WERI-Rb-1 (cell line): ENCODE measurements around the gene TGM3.

ENCODE experiments used
- DNase-seq: peaks from one replicate; pipeline ENCODE4 v3.0.0-alpha.2; 2020
- H3K27ac ChIP-seq: fragments of 250-450 bp; sonication (Bioruptor Pico); 2 replicates; pipeline ENCODE4 v1.5.1; 2020; ENCODE audit warnings: mild to moderate bottlenecking, moderate library complexity
- H3K27me3 ChIP-seq: fragments of 250-450 bp; sonication (Bioruptor Pico); 2 replicates; pipeline ENCODE4 v1.5.1; 2021; ENCODE audit warnings: mild to moderate bottlenecking, low read depth, moderate library complexity; ENCODE audit not compliant: insufficient read depth, severe bottlenecking
- H3K36me3 ChIP-seq: fragments of 250-450 bp; sonication (Bioruptor Pico); 2 replicates; pipeline ENCODE4 v1.5.1; 2020; ENCODE audit warnings: mild to moderate bottlenecking, moderate library complexity
- H3K4me3 ChIP-seq: 2 replicates; pipeline ENCODE4 v1.5.1; 2011; ENCODE audit warnings: low read depth, mild to moderate bottlenecking, control low read depth, low read length
- H3K9me3 ChIP-seq: fragments of 250-450 bp; sonication (Bioruptor Pico); 2 replicates; pipeline ENCODE4 v1.5.1; 2021; ENCODE audit warnings: mild to moderate bottlenecking, moderate library complexity; ENCODE audit not compliant: severe bottlenecking
- TF ChIP-seq, protein P1 (sequence below): IDR thresholded peaks from 2 replicates; pipeline ENCODE4 v1.5.1; 2011; ENCODE audit warnings: low read depth, mild to moderate bottlenecking, control low read depth, inconsistent platforms, low read length

TGM3 gene

DNA sequence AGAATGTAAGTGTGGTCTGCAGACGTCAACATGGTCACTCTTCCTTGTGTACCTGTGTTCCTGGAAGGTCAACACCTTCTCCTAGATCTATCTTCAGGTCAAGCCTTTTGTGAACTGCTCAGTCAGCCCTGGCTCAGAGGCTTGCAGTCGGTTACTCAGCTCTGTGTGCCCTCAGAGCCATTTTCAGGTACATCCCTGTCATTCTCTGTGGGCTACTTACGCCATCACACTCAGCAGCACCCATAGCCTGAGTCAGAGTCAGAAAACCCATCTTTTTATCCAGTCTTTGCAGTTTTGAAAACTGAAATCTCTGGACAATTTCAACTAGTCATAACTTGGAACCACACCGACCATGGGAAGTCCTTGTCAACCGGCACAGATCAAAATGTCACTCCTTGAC, 35.3 kb downstream of the TGM3 start:
- Histone ChIP-seq H3K36me3 (no peaks in the 10 kb centered on the region), H3K4me3 (no peak overlapping the region), H3K27me3 (no peaks in the 10 kb centered on the region), H3K27ac (no peak overlapping the region), H3K9me3 (peaks cover 3% of the 10 kb centered on the region)
- TF ChIP-seq, protein P1, sequence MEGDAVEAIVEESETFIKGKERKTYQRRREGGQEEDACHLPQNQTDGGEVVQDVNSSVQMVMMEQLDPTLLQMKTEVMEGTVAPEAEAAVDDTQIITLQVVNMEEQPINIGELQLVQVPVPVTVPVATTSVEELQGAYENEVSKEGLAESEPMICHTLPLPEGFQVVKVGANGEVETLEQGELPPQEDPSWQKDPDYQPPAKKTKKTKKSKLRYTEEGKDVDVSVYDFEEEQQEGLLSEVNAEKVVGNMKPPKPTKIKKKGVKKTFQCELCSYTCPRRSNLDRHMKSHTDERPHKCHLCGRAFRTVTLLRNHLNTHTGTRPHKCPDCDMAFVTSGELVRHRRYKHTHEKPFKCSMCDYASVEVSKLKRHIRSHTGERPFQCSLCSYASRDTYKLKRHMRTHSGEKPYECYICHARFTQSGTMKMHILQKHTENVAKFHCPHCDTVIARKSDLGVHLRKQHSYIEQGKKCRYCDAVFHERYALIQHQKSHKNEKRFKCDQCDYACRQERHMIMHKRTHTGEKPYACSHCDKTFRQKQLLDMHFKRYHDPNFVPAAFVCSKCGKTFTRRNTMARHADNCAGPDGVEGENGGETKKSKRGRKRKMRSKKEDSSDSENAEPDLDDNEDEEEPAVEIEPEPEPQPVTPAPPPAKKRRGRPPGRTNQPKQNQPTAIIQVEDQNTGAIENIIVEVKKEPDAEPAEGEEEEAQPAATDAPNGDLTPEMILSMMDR, result no peak
- DNase-seq, result no peak

DNA sequence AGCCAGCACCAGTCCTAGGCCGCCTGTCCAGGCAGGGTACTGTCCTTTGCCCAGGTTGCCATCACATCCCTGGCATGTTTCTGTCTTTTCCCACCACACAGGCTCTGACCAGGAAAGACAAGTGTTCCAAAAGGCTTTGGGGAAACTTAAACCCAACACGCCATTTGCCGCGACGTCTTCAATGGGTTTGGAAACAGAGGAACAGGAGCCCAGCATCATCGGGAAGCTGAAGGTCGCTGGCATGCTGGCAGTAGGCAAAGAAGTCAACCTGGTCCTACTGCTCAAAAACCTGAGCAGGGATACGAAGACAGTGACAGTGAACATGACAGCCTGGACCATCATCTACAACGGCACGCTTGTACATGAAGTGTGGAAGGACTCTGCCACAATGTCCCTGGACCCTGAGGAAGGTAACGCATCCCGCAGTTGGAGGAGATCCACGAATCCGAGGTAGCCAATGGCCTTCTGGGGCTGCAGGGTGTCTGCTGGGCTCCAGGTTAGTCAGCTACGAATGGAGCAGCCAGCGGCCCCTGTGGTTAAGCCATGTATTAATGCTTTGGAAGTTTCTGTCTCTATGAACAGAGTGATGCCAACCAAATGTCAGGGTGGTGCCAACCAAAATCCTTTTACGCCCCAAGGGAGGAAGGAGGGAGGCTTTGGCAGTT, 36.2 kb downstream of the TGM3 start:
- no peaks in the 10 kb centered on the region for H3K9me3 ChIP-seq
- no peak overlapping the region for H3K27ac ChIP-seq
- H3K36me3 ChIP-seq, result no peaks in the 10 kb centered on the region
- no peak overlapping the region for H3K4me3 ChIP-seq
- TF ChIP-seq, protein P1, result no peak
- H3K27me3 ChIP-seq, result no peaks in the 10 kb centered on the region
- no peak for DNase-seq

DNA sequence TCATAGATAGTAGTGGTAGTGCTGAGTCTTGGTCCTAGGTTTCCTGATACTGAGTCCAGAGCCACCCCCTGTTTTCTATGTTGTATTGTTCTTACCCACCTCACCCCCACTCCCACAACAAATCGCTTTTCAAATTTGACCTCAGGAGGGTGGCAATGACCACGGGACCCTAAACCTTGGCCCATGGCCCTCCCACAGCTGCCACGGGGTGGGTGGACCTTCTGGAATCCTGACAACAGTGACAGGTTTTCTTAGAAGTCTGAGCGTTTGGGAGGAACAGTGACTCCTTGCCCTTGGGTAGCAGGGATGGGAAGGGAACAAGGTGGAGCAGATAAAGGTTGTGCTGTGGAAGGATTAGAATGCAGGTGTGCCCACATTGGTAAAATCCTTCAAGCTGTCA, 36.9 kb downstream of the TGM3 start:
- DNase-seq, result no peak
- H3K27ac ChIP-seq, result no peak overlapping the region
- H3K27me3 ChIP-seq, result no peaks in the 10 kb centered on the region
- H3K4me3 ChIP-seq, result no peak overlapping the region
- H3K36me3 ChIP-seq, result no peaks in the 10 kb centered on the region
- H3K9me3 ChIP-seq, result no peaks in the 10 kb centered on the region
- TF ChIP-seq, protein P1, result no peak

DNA sequence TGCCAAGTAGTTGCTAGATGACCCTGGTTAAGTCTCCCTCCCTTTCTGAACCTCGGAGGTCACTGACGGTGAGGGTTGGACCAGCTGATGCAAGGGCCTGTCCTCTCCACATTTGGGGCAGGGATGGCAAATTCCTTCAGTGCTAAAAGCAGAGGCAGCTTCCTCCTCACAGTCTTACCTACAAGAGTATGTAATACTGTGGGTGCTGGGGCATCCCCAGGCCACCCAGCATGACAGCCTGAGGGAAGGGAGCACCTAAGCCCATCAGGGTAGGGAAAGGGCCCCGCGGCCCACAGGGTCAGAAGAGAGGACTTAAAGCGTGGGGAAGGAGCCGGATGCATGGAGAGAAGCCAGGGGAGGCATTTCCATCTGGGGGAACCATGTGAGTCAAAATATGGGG, 38.0 kb downstream of the TGM3 start:
- H3K4me3 ChIP-seq, result no peak overlapping the region
- H3K9me3 ChIP-seq, result no peaks in the 10 kb centered on the region
- TF ChIP-seq, protein P1, result no peak
- no peaks in the 10 kb centered on the region for H3K36me3 ChIP-seq
- DNase-seq, result no peak
- no peak overlapping the region for H3K27ac ChIP-seq
- peaks cover 4% of the 10 kb centered on the region for H3K27me3 ChIP-seq

DNA sequence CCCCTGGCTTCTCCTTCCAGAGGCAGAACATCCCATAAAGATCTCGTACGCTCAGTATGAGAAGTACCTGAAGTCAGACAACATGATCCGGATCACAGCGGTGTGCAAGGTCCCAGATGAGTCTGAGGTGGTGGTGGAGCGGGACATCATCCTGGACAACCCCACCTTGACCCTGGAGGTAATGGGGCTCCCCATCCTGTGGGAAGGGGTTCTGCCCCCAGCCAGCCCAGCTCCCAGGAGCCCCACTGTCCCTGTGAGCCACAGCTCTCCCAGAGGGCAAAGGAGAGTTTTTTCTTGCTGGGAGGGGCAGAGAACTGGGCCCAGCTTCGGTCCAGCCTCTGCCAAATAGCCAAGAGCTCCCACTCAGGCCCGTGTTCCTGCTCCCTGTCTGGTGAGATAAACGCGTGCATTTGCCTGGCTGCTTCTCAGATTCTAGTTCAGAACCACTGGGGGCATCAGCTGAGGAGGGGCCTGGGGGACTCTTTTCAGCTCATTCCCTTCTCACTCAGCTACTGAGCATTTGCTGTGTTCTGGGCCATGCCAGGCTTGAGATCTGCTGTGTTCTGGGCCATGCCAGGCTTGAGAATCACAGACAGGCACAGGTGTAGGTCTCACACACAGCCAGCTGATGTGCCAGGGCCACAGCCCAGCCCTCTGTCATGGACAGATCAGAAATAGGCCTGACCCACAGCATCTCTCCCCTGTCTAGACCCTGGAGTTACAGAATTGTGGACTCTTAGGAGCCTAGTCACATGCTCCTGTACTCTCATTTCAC, 39.5 kb downstream of the TGM3 start:
- no peak overlapping the region for H3K4me3 ChIP-seq
- no peaks in the 10 kb centered on the region for H3K9me3 ChIP-seq
- no peak for DNase-seq
- peaks cover 4% of the 10 kb centered on the region for H3K27me3 ChIP-seq
- TF ChIP-seq, protein P1, result no peak
- no peaks in the 10 kb centered on the region for H3K36me3 ChIP-seq
- no peak overlapping the region for H3K27ac ChIP-seq
